ENCODE results near the gene SLC9A9.

SLC9A9 gene

DNA sequence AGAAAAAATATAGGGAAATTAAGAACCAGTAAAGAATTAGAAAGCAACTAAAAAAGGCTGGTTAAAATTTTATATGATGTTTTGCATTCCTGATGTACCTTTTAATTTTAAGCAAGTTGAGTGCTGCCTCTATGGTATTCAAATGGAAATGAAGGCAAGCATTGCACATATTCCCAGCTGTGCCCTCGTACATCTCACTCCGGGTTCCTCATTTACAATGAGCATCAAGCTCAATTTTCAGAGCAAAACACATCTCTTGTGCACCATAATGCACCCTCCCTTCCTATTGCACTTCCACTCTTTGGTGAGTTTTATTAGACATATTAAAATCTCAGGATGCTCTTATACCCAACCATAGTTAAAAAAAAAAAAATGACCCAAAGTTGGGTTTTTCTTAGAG is 460.8 kb downstream of the SLC9A9 start:
- no peak overlapping the region for H3K9ac ChIP-seq (ENCODE audit: low read length)
- no peak overlapping the region for H3K4me3 ChIP-seq (ENCODE audit: low read length)
- no peaks in the 10 kb centered on the region for H3K4me1 ChIP-seq (ENCODE audit: control insufficient read depth, insufficient read depth, low read length)
- no peaks in the 10 kb centered on the region for H3K36me3 ChIP-seq (ENCODE audit: control insufficient read depth, insufficient read depth, low read length)
- no peaks in the 10 kb centered on the region for H3K27me3 ChIP-seq (ENCODE audit: control insufficient read depth, insufficient read depth, low read length)
- H3K27ac ChIP-seq (ENCODE audit: low read depth, low read length), result no peak overlapping the region

- H3K36me3 ChIP-seq (ENCODE audit: control insufficient read depth, insufficient read depth, low read length), result no peaks in the 10 kb centered on the region
- H3K27ac ChIP-seq (ENCODE audit: low read depth, low read length), result no peak overlapping the region
- H3K27me3 ChIP-seq (ENCODE audit: control insufficient read depth, insufficient read depth, low read length), result no peaks in the 10 kb centered on the region
- H3K9ac ChIP-seq (ENCODE audit: low read length), result no peak overlapping the region
- H3K4me1 ChIP-seq (ENCODE audit: control insufficient read depth, insufficient read depth, low read length), result no peaks in the 10 kb centered on the region
- H3K4me3 ChIP-seq (ENCODE audit: low read length), result no peak overlapping the region
These were observed 464.2 kb downstream of the SLC9A9 start for GRCh38 chr3:143384076-143384475.

DNA sequence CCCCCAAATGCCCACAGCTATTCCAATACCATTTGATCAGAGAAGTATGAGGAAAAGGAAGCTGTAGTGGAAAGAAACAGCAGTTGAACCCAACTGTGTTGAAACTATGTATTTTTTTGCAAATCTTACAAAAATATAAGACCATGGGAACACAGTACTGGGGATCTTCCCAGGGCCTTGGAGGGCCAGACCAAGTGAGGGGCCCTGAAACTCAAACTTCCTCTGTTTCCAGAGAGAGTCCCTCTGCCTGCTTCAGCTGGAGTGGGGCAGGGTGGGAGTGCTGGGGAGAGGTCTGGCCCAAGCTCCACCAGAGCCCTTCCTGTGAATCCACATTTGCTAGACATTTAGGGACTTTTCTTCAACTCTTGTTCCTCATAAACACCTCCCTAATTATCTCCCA is 464.8 kb downstream of the SLC9A9 start:
- no peak overlapping the region for H3K9ac ChIP-seq (ENCODE audit: low read length)
- no peaks in the 10 kb centered on the region for H3K4me1 ChIP-seq (ENCODE audit: control insufficient read depth, insufficient read depth, low read length)
- no peak overlapping the region for H3K27ac ChIP-seq (ENCODE audit: low read depth, low read length)
- no peaks in the 10 kb centered on the region for H3K27me3 ChIP-seq (ENCODE audit: control insufficient read depth, insufficient read depth, low read length)
- no peaks in the 10 kb centered on the region for H3K36me3 ChIP-seq (ENCODE audit: control insufficient read depth, insufficient read depth, low read length)
- no peak overlapping the region for H3K4me3 ChIP-seq (ENCODE audit: low read length)

GRCh38 chr3:143382816-143383215 is 465.5 kb downstream of the SLC9A9 start:
- no peak overlapping the region for H3K4me3 ChIP-seq (ENCODE audit: low read length)

GRCh38 chr3:143380449-143380848 is 467.8 kb downstream of the SLC9A9 start:
- Histone ChIP-seq H3K9ac (ENCODE audit: low read length) (no peak overlapping the region), H3K4me3 (ENCODE audit: low read length) (no peak overlapping the region), H3K36me3 (ENCODE audit: control insufficient read depth, insufficient read depth, low read length) (no peaks in the 10 kb centered on the region), H3K27ac (ENCODE audit: low read depth, low read length) (no peak overlapping the region), H3K4me1 (ENCODE audit: control insufficient read depth, insufficient read depth, low read length) (no peaks in the 10 kb centered on the region), H3K27me3 (ENCODE audit: control insufficient read depth, insufficient read depth, low read length) (no peaks in the 10 kb centered on the region)

More at GRCh38 chr3:143382816-143383215, 465.5 kb downstream of the SLC9A9 start:
- H3K4me1 ChIP-seq (ENCODE audit: control insufficient read depth, insufficient read depth, low read length), result no peaks in the 10 kb centered on the region
- no peaks in the 10 kb centered on the region for H3K36me3 ChIP-seq (ENCODE audit: control insufficient read depth, insufficient read depth, low read length)
- no peak overlapping the region for H3K9ac ChIP-seq (ENCODE audit: low read length)
- H3K27me3 ChIP-seq (ENCODE audit: control insufficient read depth, insufficient read depth, low read length), result no peaks in the 10 kb centered on the region
- H3K27ac ChIP-seq (ENCODE audit: low read depth, low read length), result no peak overlapping the region

DNA sequence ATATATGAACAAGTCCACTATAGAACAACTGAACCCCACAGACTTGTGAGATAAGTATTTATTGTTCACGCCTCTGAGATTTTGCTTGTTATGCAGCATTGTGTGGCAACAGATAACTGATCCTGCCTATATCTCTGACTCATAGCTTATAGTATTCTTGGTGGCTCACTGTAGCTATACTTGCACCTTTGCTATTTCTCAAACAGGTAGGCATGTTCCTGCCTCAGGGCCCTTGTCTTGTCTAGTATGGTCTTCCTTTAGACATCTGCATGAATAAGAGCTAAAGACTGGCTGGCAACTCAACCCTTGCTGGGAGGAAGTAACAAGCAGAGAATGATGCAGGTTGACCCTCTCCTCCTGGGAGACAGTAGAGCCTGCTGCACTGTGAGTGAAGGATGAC is 472.6 kb downstream of the SLC9A9 start:
- Histone ChIP-seq H3K27ac (ENCODE audit: low read depth, low read length) (no peak overlapping the region), H3K4me1 (ENCODE audit: control insufficient read depth, insufficient read depth, low read length) (no peaks in the 10 kb centered on the region), H3K9ac (ENCODE audit: low read length) (no peak overlapping the region), H3K36me3 (ENCODE audit: control insufficient read depth, insufficient read depth, low read length) (no peaks in the 10 kb centered on the region), H3K27me3 (ENCODE audit: control insufficient read depth, insufficient read depth, low read length) (no peaks in the 10 kb centered on the region), H3K4me3 (ENCODE audit: low read length) (no peak overlapping the region)

DNA sequence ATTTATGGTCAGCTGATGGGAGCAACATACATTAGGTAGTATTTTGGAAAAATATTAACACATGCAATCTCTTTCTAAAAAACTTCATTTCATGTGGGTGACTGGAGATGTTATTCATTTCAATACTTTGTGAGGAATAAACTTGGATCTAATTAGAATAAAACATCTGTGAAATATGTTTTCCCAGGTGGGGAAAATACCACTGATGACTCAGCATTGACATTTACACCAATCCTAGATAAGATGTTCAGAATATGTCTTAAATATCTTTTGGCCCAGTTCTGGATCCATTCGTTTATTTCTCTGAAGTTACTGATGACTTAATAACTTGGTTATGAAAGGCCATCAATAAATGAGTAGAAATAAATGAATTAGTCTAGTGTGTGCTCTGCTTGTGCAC is 481.1 kb downstream of the SLC9A9 start:
- Histone ChIP-seq H3K27ac (ENCODE audit: low read depth, low read length) (no peak overlapping the region), H3K36me3 (ENCODE audit: control insufficient read depth, insufficient read depth, low read length) (no peaks in the 10 kb centered on the region), H3K9ac (ENCODE audit: low read length) (no peak overlapping the region), H3K4me3 (ENCODE audit: low read length) (no peak overlapping the region), H3K4me1 (ENCODE audit: control insufficient read depth, insufficient read depth, low read length) (no peaks in the 10 kb centered on the region), H3K27me3 (ENCODE audit: control insufficient read depth, insufficient read depth, low read length) (no peaks in the 10 kb centered on the region)

DNA sequence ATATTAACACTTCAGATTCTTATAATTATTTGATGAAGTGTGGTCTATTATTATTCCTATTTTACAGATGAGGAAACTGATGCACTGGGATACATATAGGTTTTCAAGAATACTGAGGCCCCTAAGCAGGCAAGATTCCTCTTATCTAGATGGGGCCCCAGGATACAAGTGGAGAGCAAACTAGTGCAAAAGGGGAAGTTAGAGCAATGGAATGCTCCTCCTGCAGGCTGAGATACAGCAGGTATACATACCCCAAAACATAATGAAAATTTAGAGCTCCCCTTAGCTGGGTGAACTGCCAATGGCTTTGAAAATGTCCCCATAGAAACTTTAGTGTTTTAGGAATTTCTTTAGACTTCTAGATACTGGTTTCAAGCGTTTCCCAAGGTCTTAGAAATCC is 481.6 kb downstream of the SLC9A9 start:
- Histone ChIP-seq H3K9ac (ENCODE audit: low read length) (no peak overlapping the region), H3K4me1 (ENCODE audit: control insufficient read depth, insufficient read depth, low read length) (no peaks in the 10 kb centered on the region)

DNA sequence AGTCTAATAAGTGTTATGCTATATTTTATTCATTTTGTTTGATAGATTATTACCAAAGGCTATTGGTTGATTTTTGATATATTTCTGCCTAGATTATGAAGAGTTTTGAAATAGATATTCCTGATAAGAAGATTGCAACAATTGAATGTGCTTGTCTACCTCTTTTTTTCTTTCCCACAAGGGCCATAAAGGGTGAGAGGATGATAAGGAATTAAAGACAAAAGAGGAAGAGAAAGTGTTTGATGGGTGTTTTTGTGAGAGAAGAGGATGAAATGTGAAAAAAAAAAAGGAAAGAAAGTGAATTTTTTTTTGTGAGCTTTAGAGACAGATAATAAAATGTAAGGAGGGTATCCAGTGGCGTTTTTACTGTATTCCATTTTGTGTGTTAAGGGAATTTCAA is 484.3 kb downstream of the SLC9A9 start:
- Histone ChIP-seq H3K27ac (ENCODE audit: low read depth, low read length) (no peak overlapping the region), H3K4me1 (ENCODE audit: control insufficient read depth, insufficient read depth, low read length) (no peaks in the 10 kb centered on the region), H3K27me3 (ENCODE audit: control insufficient read depth, insufficient read depth, low read length) (no peaks in the 10 kb centered on the region), H3K36me3 (ENCODE audit: control insufficient read depth, insufficient read depth, low read length) (no peaks in the 10 kb centered on the region), H3K4me3 (ENCODE audit: low read length) (no peak overlapping the region), H3K9ac (ENCODE audit: low read length) (no peak overlapping the region)

More for the DNA sequence above, 481.6 kb downstream of the SLC9A9 start:
- Histone ChIP-seq H3K27ac (ENCODE audit: low read depth, low read length) (no peak overlapping the region), H3K4me3 (ENCODE audit: low read length) (no peak overlapping the region), H3K27me3 (ENCODE audit: control insufficient read depth, insufficient read depth, low read length) (no peaks in the 10 kb centered on the region), H3K36me3 (ENCODE audit: control insufficient read depth, insufficient read depth, low read length) (no peaks in the 10 kb centered on the region)

DNA sequence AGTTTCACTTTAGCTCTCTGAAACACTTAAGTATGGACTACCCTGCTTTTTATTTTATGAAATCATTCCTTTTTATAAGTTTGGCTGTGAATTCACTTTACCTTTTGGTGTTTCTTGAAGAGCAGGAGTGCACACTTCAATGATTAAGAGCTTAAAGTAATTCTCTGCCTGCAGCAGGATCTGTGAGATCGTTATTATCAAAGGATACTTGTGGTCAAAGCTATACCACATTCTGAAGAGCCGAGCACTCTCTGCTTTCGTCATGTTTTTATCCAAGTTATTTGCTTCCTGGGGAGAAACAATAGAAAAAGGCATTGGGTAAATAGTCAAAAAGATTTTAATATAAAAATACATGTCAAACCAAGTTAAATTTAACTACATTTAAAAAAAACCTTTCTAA is 485.0 kb downstream of the SLC9A9 start:
- H3K9ac ChIP-seq (ENCODE audit: low read length), result no peak overlapping the region
- H3K27me3 ChIP-seq (ENCODE audit: control insufficient read depth, insufficient read depth, low read length), result no peaks in the 10 kb centered on the region
- H3K36me3 ChIP-seq (ENCODE audit: control insufficient read depth, insufficient read depth, low read length), result no peaks in the 10 kb centered on the region
- no peak overlapping the region for H3K4me3 ChIP-seq (ENCODE audit: low read length)
- no peak overlapping the region for H3K27ac ChIP-seq (ENCODE audit: low read depth, low read length)
- no peaks in the 10 kb centered on the region for H3K4me1 ChIP-seq (ENCODE audit: control insufficient read depth, insufficient read depth, low read length)

DNA sequence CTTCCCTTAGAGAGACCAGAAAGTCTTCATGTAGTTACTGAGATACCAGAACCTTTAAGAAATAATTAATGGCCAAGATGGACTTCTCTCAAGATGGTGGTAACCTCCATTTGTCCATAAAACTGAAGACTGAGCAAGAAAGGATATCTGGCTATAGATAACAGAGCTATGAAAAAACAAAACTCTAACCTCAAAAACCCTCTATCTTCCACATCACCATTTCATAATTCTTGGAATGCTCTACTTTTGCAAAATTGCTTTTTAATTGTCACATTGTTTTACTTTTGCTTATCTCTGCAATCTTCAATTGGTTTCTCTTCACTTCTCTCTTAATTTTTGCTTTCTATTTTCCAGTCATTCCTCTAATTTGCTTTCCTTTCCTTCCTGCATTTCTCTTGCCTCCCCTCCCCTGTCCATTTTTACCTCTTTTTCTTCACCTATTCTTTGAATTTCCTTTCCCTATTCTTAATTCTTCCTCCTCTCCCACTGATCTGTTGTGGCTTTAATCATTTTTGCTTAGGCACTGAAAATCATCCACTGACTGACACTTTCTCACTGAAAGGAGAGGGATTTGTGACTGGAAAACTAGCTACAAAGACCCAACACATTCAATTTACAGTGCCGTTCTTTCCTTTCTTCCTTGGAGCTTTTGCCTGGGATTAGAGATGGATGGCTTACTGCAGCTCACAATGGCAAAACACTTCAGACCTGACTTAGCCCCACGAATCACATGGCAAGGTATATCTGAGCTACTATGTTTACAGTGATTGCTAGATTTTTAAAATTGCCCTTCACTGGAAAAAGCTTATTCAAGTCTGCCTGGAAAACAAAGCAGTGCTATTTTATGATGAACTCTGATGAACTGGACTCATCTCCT is 485.9 kb downstream of the SLC9A9 start:
- no peak overlapping the region for H3K27ac ChIP-seq (ENCODE audit: low read depth, low read length)
- H3K27me3 ChIP-seq (ENCODE audit: control insufficient read depth, insufficient read depth, low read length), result no peaks in the 10 kb centered on the region
- H3K4me3 ChIP-seq (ENCODE audit: low read length), result no peak overlapping the region
- H3K9ac ChIP-seq (ENCODE audit: low read length), result no peak overlapping the region
- no peaks in the 10 kb centered on the region for H3K4me1 ChIP-seq (ENCODE audit: control insufficient read depth, insufficient read depth, low read length)
- H3K36me3 ChIP-seq (ENCODE audit: control insufficient read depth, insufficient read depth, low read length), result no peaks in the 10 kb centered on the region

DNA sequence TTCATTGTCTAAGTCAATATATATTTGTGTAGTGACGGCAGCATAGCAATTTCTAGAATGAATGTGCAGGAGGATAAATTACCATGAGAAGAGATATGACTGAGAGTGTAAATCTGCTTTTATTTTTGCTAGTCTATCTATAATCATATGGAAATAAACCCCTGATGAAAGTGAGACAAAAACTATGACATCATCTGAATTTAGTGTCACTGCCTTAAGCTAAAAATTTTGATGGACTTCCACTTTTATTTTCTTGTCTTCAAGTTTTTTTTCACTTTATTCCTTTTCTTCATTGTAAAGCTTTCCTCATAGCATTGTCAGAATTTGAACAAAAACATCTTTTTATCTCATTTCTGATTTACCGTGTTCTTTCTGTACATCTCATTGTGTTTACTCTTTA is 486.7 kb downstream of the SLC9A9 start:
- H3K4me1 ChIP-seq (ENCODE audit: control insufficient read depth, insufficient read depth, low read length), result no peaks in the 10 kb centered on the region
- no peaks in the 10 kb centered on the region for H3K36me3 ChIP-seq (ENCODE audit: control insufficient read depth, insufficient read depth, low read length)

GRCh38 chr3:143360244-143360643 is 488.0 kb downstream of the SLC9A9 start:
- no peak overlapping the region for H3K4me3 ChIP-seq (ENCODE audit: low read length)
- no peaks in the 10 kb centered on the region for H3K4me1 ChIP-seq (ENCODE audit: control insufficient read depth, insufficient read depth, low read length)
- H3K27me3 ChIP-seq (ENCODE audit: control insufficient read depth, insufficient read depth, low read length), result no peaks in the 10 kb centered on the region
- H3K9ac ChIP-seq (ENCODE audit: low read length), result no peak overlapping the region
- no peaks in the 10 kb centered on the region for H3K36me3 ChIP-seq (ENCODE audit: control insufficient read depth, insufficient read depth, low read length)
- H3K27ac ChIP-seq (ENCODE audit: low read depth, low read length), result no peak overlapping the region

More for the DNA sequence above, 486.7 kb downstream of the SLC9A9 start:
- H3K4me3 ChIP-seq (ENCODE audit: low read length), result no peak overlapping the region
- no peak overlapping the region for H3K27ac ChIP-seq (ENCODE audit: low read depth, low read length)
- no peaks in the 10 kb centered on the region for H3K27me3 ChIP-seq (ENCODE audit: control insufficient read depth, insufficient read depth, low read length)
- no peak overlapping the region for H3K9ac ChIP-seq (ENCODE audit: low read length)
